Left renal pelvis (tissue), 4 donors: ENCODE measurements around the gene PARP16. TPM values are rescaled to one million over a fixed set of nuclear protein-coding genes. Genes with fewer than 3 reads are reported as not detected.
A peak's percentile ranks its signal among the peaks of the same experiment; 100 is the strongest.
"Not testable (repeated sequence)": the region's sequence is repeated elsewhere in the genome, so short reads cannot be mapped to it uniquely, and the experiment has no call there.

Source experiments
- DNase-seq, 4 donors: peaks; one replicate each; pipeline ENCODE4 v3.0.0-alpha.2; 2013; ENCODE audit warnings: low read depth in 4 of 4, low spot score in 3 of 4
- polyA plus RNA-seq, 4 donors: library from polyadenylated mRNA; unstranded; fragments of 120-200 nt; gene quantifications; one replicate each; pipeline ENCODE4 v1.2.1, GENCODE V29; 2013; ENCODE audit not compliant: insufficient read length in 4 of 4

The PARP16 gene
- polyA plus RNA-seq, 4 donors = 17.7 to 24.0 (median 19.4) TPM

GRCh38 chr15:65246026-65246714 lies 40.5 kb downstream of the PARP16 start:
- no peak for DNase-seq

- peak in 2 of 4 donors; percentile 64 to 67 for DNase-seq
Measured at GRCh38 chr15:65245096-65245856, 41.4 kb downstream of the PARP16 start.

- no peak for DNase-seq
Measured at GRCh38 chr15:65244638-65245037, 42.0 kb downstream of the PARP16 start.

- not testable (repeated sequence) for DNase-seq
Measured at GRCh38 chr15:65236443-65236842, 50.2 kb downstream of the PARP16 start.

- DNase-seq = no peak
Measured at GRCh38 chr15:65233696-65234095, 53.0 kb downstream of the PARP16 start.

GRCh38 chr15:65232520-65232919 lies 54.2 kb downstream of the PARP16 start:
- DNase-seq = no peak

- no peak for DNase-seq
Measured at GRCh38 chr15:65231306-65231705, 55.4 kb downstream of the PARP16 start.

- DNase-seq = not testable (repeated sequence)
Measured at GRCh38 chr15:65226901-65227300, 59.8 kb downstream of the PARP16 start.

- no peak for DNase-seq
Measured at GRCh38 chr15:65226221-65226620, 60.5 kb downstream of the PARP16 start.

GRCh38 chr15:65223996-65224395 lies 62.7 kb downstream of the PARP16 start:
- no peak for DNase-seq

- DNase-seq = no peak
Measured at GRCh38 chr15:65222891-65223290, 63.8 kb downstream of the PARP16 start.

- DNase-seq = no peak
Measured at GRCh38 chr15:65221697-65222096, 65.0 kb downstream of the PARP16 start.

GRCh38 chr15:65219137-65219536 lies 67.5 kb downstream of the PARP16 start:
- no peak for DNase-seq

- DNase-seq = no peak
Measured at GRCh38 chr15:65217526-65218482, 68.9 kb downstream of the PARP16 start.

GRCh38 chr15:65215496-65215895 lies 71.2 kb downstream of the PARP16 start:
- no peak for DNase-seq

GRCh38 chr15:65214010-65214409 lies 72.7 kb downstream of the PARP16 start:
- no peak for DNase-seq

GRCh38 chr15:65213241-65213640 lies 73.4 kb downstream of the PARP16 start:
- no peak for DNase-seq

- DNase-seq = no peak
Measured at GRCh38 chr15:65212097-65212496, 74.6 kb downstream of the PARP16 start.

- peak; percentile 52 to 73 (median 61) for DNase-seq
Measured at GRCh38 chr15:65211482-65211982, 75.2 kb downstream of the PARP16 start.

- DNase-seq = no peak
Measured at GRCh38 chr15:65210770-65211481, 75.8 kb downstream of the PARP16 start, which contains the start of gene CILP. Gene CILP (minus strand): TSS chr15:65211473. CDS start chr15:65209755, 1,718 bp downstream.
